SJSA1 (cell line): Measurements from ENCODE around the gene ZBTB22. TPM values are rescaled to one million over a fixed set of nuclear protein-coding genes. Genes with fewer than 3 reads are reported as not detected.
A peak's percentile ranks its signal among the peaks of the same experiment; 100 is the strongest.
"Not testable (repeated sequence)": the region's sequence is repeated elsewhere in the genome, so short reads cannot be mapped to it uniquely, and the experiment has no call there.

Experiments
- DNase-seq, 2 experiments: peaks; one replicate each; pipeline ENCODE4 v3.0.0-alpha.2; 2015 to 2020; ENCODE audit warnings: low spot score in 2 of 2, low read depth in 1 of 2
- H3K27ac ChIP-seq: fragments of 250-450 bp; sonication (Bioruptor Pico); 2 replicates; pipeline ENCODE4 v1.5.1; 2020; ENCODE audit warnings: mild to moderate bottlenecking, moderate library complexity
- H3K27me3 ChIP-seq: fragments of 250-450 bp; sonication (Bioruptor Pico); replicated peaks from 2 replicates; pipeline ENCODE4 v1.5.1; 2020; ENCODE audit warnings: mild to moderate bottlenecking, moderate library complexity
- H3K36me3 ChIP-seq: fragments of 250-450 bp; sonication (Bioruptor Pico); 2 replicates; pipeline ENCODE4 v1.5.1; 2020; ENCODE audit warnings: mild to moderate bottlenecking
- H3K4me1 ChIP-seq: fragments of 250-450 bp; sonication (Bioruptor Pico); replicated peaks from 2 replicates; pipeline ENCODE4 v1.6.1; 2021; ENCODE audit warnings: mild to moderate bottlenecking
- H3K4me3 ChIP-seq: fragments of 250-450 bp; sonication (Bioruptor Pico); 2 replicates; pipeline ENCODE4 v1.5.1; 2020; ENCODE audit warnings: mild to moderate bottlenecking
- H3K9me3 ChIP-seq: fragments of 250-450 bp; sonication (Bioruptor Pico); replicated peaks from 2 replicates; pipeline ENCODE4 v1.5.1; 2020; ENCODE audit warnings: mild to moderate bottlenecking
- total RNA-seq: library from RNA; depleted of rRNA; stranded (reverse); fragments of >200 nt; shearing (Covaris generic); gene quantifications from 2 replicates; pipeline ENCODE4 v1.2.3, GENCODE V29; 2014

The ZBTB22 gene
- total RNA-seq, 1 experiment from 2014 or later = 10.1 TPM

DNA sequence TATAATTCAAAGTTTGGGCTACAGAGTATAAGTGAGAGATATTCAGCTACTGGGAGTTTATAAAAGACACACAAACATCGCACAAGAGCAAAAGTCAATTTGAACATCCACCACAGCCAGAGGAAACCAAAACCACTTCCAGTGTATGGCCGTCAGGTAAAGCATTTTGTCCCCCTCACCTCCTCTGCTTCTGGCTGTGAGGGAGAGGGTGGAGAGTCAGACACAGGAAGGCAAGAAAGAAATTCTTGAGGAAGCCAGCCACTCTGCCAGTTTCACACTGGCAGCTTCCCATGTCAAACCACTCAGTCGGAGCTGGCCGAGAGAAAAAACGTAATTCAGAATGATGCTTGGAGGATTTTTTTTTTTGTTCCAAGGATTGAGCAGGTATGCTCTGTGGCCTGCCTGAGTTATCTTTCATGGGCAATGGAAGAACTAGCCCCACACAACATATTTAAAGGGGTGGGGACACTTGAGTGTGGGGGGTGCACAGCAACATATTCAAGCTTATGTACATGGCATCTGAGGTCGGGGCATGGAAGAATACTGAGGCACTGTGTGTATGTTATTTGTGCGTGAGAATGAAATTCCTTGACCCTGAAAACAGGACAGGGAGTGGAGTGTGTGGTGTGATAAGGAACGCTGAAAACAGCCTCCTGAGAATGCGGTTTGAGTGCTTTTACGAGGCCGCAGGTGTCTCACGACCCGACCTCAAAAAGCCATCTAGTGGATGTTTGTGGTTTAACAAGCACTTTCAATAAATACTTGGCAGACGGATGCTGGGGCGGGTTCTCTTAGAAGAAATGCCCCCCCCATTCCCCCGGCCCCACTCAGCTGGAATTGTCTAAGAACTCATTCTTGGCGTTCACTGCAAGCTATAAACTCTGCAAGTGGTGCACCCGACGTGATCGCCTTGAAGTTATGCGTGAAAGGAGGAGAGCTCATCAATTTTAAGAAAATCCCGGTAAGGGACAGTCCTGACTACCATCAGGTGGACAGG is 27.5 kb upstream of the ZBTB22 start:
- Histone ChIP-seq H3K4me3 (no peak overlapping the region), H3K9me3 (no peaks in the 10 kb centered on the region)

DNA sequence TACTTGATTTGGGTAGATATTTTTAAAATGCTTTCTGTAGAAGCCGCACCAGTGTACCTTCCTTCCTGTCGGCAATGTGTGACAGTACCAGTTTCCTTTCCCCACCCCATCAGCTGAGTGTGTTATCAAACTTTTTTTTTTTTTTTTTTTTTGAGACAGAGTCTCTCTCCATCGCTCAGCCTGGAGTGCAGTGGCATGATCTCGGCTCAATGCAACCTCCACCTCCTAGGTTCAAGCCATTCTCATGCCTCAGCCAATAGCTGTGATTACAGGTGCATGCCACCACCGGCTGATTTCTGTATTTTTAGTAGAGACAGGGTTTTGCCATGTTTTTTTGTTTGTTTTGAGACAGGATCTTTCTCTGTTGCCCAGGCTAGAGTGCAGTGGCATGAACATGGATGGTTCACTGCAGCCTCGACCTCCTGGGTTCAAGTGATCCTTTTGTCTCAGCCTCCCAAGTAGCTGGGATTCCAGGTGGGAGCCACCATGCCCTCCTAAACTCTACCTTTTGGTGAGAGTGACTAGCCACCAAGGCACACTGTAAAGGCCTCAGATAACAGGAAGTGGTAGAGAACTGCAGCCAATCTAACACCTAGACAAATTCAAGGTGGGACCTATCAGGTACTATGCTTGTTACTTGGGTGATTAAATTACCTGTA is 26.5 kb upstream of the ZBTB22 start:
- no peak for DNase-seq
- Histone ChIP-seq H3K36me3 (no peaks in the 10 kb centered on the region), H3K4me3 (no peak overlapping the region), H3K27me3 (peaks cover 11% of the 10 kb centered on the region; the same call in 1 of the 2 replicates), H3K9me3 (no peaks in the 10 kb centered on the region), H3K27ac (no peak overlapping the region), H3K4me1 (no peaks in the 10 kb centered on the region)

More for the DNA sequence above, 27.5 kb upstream of the ZBTB22 start:
- Histone ChIP-seq H3K27me3 (peaks cover 13% of the 10 kb centered on the region; the same call in 1 of the 2 replicates), H3K36me3 (no peaks in the 10 kb centered on the region), H3K4me1 (no peaks in the 10 kb centered on the region), H3K27ac (no peak overlapping the region)
- DNase-seq = peak; percentile 55 to 66

GRCh38 chr6:33343606-33343952 is 26.0 kb upstream of the ZBTB22 start:
- H3K9me3 ChIP-seq, H3K4me1 ChIP-seq, H3K27ac ChIP-seq, H3K4me3 ChIP-seq, H3K36me3 ChIP-seq, DNase-seq, H3K27me3 ChIP-seq: not testable (repeated sequence)

DNA sequence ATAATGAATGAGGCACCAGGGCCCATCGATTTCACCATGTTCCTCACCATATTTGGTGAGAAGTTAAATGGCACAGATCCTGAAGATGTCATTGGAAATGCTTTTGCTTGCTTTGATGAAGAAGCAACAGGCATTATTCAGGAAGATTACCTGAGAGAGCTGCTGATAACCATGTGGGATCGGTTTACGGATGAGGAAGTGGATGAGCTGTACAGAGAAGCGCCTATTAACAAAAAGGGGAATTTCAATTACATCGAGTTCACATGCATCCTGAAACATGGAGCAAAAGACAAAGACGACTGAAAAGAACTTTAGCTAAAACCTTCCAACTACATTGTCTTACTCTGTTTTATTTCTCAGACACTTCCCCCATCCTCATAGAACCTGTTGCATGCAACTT is 21.6 kb upstream of the ZBTB22 start:
- Histone ChIP-seq H3K4me3 (no peak overlapping the region), H3K27me3 (0 out of 2 replicates have a peak, but pooled peaks cover 1% of the 10 kb centered on the region), H3K36me3 (no peaks in the 10 kb centered on the region), H3K9me3 (no peaks in the 10 kb centered on the region), H3K27ac (no peak overlapping the region), H3K4me1 (no peaks in the 10 kb centered on the region)
- DNase-seq = no peak

- Histone ChIP-seq H3K27ac (no peak overlapping the region), H3K36me3 (no peaks in the 10 kb centered on the region), H3K4me1 (no peaks in the 10 kb centered on the region), H3K4me3 (no peak overlapping the region), H3K27me3 (no peaks in the 10 kb centered on the region), H3K9me3 (no peaks in the 10 kb centered on the region)
- no peak for DNase-seq
These were observed 19.0 kb upstream of the ZBTB22 start for GRCh38 chr6:33336495-33336894.

GRCh38 chr6:33335916-33336315 is 18.4 kb upstream of the ZBTB22 start:
- DNase-seq = no peak
- no peaks in the 10 kb centered on the region for H3K4me1 ChIP-seq
- H3K27me3 ChIP-seq = no peaks in the 10 kb centered on the region
- H3K9me3 ChIP-seq = no peaks in the 10 kb centered on the region
- no peaks in the 10 kb centered on the region for H3K36me3 ChIP-seq
- no peak overlapping the region for H3K4me3 ChIP-seq
- no peak overlapping the region for H3K27ac ChIP-seq

DNA sequence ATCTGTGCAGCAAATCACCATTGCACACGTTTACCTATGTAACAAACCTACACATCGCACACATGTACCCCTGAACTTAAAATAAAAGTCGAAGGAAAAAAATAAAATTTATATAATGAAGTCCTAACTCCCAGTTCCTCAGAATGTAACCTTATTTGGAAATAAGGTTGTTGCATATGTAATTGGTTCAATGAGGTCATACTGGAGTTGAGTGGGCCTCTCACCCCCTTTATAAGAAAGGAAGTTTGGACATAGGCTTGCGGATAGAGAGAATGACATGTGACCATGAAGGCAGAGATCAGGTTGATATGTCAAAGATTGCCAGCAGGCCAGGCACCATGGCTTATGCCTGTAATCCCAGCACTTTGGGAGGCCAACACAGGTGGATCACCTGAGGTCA is 16.1 kb upstream of the ZBTB22 start:
- Histone ChIP-seq H3K27me3 (no peaks in the 10 kb centered on the region), H3K27ac (no peak overlapping the region), H3K9me3 (no peaks in the 10 kb centered on the region), H3K4me3 (no peak overlapping the region), H3K4me1 (no peaks in the 10 kb centered on the region), H3K36me3 (no peaks in the 10 kb centered on the region)
- DNase-seq = no peak

- no peaks in the 10 kb centered on the region for H3K4me1 ChIP-seq
- no peak overlapping the region for H3K27ac ChIP-seq
These were observed 13.2 kb upstream of the ZBTB22 start for GRCh38 chr6:33330736-33331135.

DNA sequence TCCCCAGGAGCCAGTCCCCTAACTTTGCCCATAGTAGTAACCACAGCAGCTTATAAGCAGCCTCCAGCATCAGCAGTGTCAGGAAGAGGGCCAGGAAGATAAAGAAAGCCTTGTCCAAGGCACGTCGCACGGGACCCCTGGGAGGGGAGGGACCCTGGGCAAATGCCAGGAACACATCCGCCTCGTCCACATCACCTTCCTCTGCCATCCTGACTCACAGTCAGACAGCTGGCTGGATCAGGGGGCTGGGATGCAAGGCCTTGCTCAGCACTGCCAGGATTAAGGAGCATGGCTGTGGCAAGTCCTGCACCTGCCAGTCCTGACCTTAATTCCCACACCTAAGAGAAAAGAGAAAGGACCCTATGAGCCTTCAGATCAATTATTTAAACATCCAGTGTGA is 11.5 kb upstream of the ZBTB22 start:
- Histone ChIP-seq H3K4me1 (peaks cover under 1% of the 10 kb centered on the region; the same call in 1 of the 2 replicates), H3K4me3 (no peak overlapping the region), H3K36me3 (no peaks in the 10 kb centered on the region), H3K27me3 (no peaks in the 10 kb centered on the region), H3K9me3 (no peaks in the 10 kb centered on the region), H3K27ac (no peak overlapping the region)
- no peak for DNase-seq

More at GRCh38 chr6:33330736-33331135, 13.2 kb upstream of the ZBTB22 start:
- Histone ChIP-seq H3K36me3 (no peaks in the 10 kb centered on the region), H3K27me3 (no peaks in the 10 kb centered on the region), H3K4me3 (no peak overlapping the region), H3K9me3 (no peaks in the 10 kb centered on the region)
- no peak for DNase-seq

DNA sequence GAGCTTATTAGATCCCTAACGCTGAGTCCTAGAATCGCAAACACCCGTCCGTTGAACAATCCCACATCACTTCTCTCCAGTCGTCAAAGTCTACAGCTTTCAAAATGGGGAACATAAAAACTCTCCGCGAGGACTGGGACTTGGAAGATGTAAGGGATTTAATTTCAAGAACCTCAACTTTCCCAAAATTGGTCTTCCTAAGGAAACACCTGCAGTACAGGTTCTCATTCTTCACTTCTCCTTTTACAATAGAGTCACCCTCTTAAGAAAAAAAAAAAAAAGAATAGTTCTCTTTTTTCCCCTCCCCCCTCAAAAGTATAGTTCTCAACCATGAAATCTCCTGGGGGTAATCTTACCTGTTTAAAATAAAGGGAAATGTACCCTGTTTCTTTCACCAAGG is 6.6 kb upstream of the ZBTB22 start:
- no peak overlapping the region; the same call in 1 of the 2 replicates for H3K4me3 ChIP-seq
- H3K27ac ChIP-seq = no peak overlapping the region
- no peaks in the 10 kb centered on the region for H3K27me3 ChIP-seq
- H3K36me3 ChIP-seq = peaks cover 26% of the 10 kb centered on the region
- H3K4me1 ChIP-seq = peaks cover 30% of the 10 kb centered on the region
- H3K9me3 ChIP-seq = no peaks in the 10 kb centered on the region
- no peak for DNase-seq

DNA sequence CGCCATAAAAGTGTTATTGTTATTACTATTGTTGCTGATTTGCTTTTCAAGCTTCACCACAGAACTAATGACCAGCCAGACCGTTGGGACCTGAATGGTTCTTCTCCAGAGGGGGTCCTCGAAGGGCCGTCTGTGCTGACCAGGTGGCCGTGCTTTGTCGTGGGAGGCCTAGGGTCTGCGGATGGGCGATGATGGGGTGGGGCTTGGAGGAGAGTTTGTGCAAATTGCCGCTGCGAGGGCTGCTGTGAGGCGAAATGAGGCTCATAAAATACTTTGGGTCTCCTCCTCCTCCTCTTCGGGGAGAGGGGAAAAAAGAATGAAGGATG is 6.0 kb upstream of the ZBTB22 start:
- no peak overlapping the region for H3K27ac ChIP-seq
- DNase-seq = no peak
- H3K4me3 ChIP-seq = peak overlapping the region; percentile 50
- H3K36me3 ChIP-seq = peaks cover 31% of the 10 kb centered on the region
- H3K27me3 ChIP-seq = no peaks in the 10 kb centered on the region
- H3K4me1 ChIP-seq = peaks cover 35% of the 10 kb centered on the region
- H3K9me3 ChIP-seq = no peaks in the 10 kb centered on the region

DNA sequence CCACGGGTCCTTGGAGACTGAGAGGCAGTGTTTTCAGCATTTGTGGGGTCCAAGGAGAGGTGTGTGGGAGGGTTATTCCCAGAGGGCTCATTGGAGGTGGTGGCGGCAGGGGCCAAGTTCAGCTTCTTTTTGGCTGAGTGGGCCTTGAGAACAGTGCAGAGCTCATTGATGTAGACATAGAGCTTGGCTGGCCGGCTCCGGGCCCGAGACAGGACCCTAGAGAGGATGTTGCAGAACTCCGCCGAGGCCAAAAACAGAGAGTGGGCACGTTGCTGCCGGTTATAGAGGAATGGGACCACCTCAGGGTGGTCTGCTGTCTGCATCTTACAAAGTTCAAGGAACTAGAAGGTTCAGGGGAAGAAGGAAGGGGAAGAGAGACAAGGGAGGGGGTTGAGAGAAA is 3.7 kb upstream of the ZBTB22 start:
- peaks cover 44% of the 10 kb centered on the region for H3K36me3 ChIP-seq
- H3K4me1 ChIP-seq = peaks cover 41% of the 10 kb centered on the region
- H3K9me3 ChIP-seq = no peaks in the 10 kb centered on the region
- H3K27me3 ChIP-seq = no peaks in the 10 kb centered on the region
- no peak overlapping the region for H3K4me3 ChIP-seq
- DNase-seq = no peak
- H3K27ac ChIP-seq = no peak overlapping the region

- Histone ChIP-seq H3K27me3 (no peaks in the 10 kb centered on the region), H3K4me3 (no peak overlapping the region), H3K27ac (0 out of 2 replicates have a peak overlapping the region, but pooled peaks have one; percentile 14), H3K36me3 (peaks cover 44% of the 10 kb centered on the region), H3K4me1 (peaks cover 41% of the 10 kb centered on the region), H3K9me3 (no peaks in the 10 kb centered on the region)
- no peak for DNase-seq
These were observed 3.0 kb upstream of the ZBTB22 start for GRCh38 chr6:33320315-33321181.
